Measurements from ENCODE around the gene TNIK.
"Not testable (repeated sequence)": the region's sequence is repeated elsewhere in the genome, so short reads cannot be mapped to it uniquely, and the experiment has no call there.

Gene TNIK

GRCh38 chr3:171248426-171249111, 211.6 kb downstream of the TNIK start:
- no peak for DNase-seq

GRCh38 chr3:171245796-171246765, 214.1 kb downstream of the TNIK start:
- no peak for DNase-seq

DNA sequence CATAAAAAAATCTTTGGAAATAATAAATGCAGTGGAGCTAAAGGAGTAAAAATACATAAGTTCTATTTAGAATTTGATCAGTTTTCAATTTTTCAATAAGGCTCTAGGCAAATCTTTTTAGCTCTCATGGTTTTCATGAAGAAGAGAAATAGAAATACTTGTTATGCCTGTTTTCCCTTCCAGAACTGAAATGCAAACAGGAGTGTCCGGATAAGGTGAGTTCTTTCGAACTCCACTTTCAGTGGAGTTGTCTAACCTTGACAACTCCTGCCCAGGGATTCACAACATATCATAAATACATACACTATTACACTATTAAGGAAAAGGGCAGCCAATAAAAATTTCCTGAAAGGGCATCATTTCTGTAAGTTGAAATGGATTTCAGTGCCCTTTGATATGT, 217.3 kb downstream of the TNIK start:
- DNase-seq = no peak

DNA sequence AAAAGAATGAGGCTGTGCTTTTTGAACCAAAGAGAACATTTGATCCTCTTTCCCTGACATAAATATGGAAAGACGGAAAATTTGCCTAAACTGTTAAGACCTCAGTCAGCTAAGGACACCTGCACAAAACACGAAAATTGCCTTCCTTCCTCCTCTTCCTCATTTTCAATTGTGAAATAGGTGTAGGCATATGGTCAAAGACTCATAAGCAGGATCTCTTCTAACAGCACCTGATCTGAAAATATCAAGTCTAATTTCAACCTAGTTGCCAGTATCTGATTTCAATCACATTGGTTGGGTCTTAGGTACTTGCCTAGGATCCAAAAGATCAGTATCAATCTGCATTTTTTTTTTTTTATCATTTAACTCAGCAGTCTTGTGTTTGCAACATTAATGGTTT, 218.0 kb downstream of the TNIK start:
- DNase-seq = no peak

DNA sequence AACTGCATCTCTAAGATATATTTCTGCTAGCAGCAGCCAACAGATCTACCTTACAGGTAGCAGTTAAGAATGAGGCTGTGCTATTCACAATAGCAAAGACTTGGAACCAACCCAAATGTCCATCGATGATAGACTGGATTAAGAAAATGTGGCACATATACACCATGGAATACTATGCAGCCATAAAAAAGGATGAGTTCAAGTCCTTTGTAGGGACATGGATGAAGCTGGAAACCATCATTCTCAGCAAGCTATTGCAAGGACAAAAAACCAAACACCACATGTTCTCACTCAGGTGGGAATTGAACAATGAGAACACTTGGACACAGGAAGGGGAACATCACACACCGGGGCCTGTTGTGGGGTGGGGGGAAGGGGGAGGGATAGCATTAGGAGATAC, 218.6 kb downstream of the TNIK start:
- DNase-seq = not testable (repeated sequence)

DNA sequence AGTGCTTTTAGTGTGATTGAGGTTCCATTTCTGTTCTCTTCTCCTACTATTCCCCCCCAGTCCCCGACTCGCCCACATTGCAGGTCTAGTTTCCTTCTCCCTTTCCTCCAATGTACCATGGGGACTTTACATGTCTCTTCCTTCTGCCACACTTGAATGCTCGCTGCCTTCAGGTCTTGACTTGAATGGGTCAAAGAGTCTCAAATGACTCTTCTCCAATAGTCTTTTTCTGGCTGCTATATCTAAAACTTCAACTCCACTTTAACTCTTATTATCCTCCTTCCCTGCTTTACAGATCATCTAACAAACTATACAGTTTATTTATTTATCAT, 219.7 kb downstream of the TNIK start:
- DNase-seq = no peak

GRCh38 chr3:171239757-171240503, 220.3 kb downstream of the TNIK start:
- no peak for DNase-seq

DNA sequence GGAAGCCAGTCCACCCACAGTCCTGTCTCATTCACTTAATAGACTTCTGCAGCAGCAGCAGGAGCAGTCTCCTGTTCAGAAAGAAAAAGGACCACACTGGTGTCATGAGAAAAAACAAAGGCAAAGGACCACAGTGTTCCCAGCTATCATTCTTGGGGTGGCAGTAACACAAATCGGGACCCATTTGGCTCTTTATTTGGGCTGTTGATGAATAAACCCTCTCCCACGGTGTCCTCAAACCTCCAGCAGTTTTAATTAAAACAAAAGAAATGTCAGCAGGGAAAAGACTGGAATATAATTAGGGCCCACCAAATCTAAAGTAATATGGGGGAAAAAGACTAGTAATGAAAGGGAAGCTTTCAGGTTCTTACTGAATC, 223.2 kb downstream of the TNIK start:
- DNase-seq = no peak

DNA sequence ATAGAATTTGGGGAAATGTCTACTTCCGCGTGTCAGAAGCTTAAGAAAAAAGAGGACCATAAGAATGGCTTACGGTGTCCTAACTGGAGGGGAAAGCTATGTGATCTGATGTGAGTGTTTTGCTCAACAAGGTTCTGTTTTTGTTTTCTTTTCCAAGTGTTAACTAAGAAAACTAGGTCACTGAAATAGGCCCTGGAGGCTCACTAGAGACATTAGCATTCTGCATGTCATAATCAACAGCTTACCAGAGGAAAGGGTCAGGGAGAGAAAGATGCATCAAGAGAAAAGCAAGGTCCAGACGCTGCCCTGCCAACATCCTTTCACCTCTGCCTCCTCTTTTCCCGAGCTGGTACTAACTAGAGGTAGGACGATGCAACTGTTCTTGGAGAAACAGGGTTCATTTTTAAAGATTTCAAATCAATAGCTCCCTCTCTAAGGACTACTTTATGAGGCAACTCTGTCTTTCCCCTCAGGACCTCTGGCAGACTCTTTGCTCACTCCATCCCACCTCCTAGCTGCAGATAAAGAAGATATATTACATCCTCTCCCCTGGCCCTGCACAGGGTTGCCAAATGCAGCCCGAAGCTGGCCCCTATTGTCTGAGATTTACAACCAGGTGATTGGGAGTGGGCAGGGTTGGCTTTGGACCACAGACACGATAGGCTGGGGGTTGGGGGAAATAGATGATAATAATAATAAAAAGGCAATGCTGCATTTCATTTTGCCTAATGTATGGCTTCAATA, 223.8 kb downstream of the TNIK start:
- no peak for DNase-seq

DNA sequence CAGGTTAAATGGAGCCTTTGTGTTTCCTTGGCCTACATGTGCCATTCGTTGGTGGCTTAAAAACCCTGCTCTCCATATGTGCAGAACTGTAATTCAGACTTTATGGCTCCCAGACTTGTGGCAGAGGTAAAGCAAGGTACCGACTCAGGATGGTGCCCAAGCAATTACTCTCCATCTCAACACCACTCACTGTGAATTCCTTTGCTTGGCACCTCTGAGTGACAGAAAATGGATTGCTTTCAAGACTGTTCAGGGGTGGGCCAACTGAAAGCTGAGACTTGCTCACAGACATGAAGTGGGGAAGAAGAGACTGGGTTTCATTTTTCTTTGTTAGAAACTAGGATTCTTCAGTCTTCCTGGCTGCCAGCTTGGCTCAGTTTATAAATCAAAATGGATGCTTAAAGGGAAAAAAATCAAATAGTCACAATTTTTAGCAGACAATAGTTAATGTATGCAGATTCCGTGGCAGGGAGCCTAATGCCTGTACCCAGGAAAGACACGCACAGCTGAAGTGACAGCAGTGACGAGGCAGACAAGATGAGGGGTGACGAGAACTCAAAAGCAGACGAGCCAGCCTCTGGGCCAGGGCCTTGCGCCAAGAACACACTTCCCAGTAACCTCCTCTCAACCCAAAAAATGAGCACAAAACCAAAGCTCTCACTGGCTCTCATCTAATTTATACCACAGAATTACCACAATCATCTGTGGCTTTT, 225.8 kb downstream of the TNIK start:
- no peak for DNase-seq

DNA sequence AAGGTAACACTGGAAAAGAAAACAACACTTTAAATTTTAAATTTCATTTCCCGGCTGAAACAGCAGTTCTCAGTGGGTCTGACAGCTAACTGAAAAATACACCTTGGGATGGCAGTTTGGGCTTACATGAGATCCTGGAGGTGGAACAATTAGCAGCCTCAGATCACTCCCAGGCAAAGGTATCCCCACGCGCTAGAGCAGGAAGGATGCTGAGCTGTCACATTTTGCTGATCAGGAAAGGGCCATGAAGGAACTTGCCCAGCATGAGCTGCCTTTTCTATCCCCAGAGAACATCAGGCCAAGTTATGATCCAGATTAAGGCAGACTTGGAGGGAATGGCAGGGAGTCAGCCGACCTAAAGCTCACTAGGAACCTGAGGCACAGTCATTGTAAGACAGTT, 228.8 kb downstream of the TNIK start:
- no peak for DNase-seq

DNA sequence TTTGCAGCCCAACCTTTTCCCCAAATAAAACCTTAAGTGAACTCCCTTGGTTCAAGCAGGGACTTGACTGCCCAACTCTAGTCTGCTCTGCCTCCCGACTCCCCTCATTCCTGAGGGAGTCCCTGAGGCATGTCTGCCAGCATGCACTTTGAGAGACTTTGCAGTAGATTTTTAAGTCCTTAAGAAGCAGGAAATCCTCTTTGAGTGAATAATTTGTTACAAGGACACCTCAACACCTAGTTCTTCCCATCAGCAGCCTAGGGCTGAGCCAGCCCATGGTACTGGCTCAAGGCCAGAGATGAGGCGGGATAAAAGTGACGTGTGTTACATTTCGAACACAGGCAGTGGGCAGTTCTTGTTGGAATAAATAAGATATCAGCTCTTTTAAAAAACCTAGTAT, 229.3 kb downstream of the TNIK start:
- no peak for DNase-seq

- no peak for DNase-seq
Observed at GRCh38 chr3:171229173-171229572, 231.0 kb downstream of the TNIK start.

DNA sequence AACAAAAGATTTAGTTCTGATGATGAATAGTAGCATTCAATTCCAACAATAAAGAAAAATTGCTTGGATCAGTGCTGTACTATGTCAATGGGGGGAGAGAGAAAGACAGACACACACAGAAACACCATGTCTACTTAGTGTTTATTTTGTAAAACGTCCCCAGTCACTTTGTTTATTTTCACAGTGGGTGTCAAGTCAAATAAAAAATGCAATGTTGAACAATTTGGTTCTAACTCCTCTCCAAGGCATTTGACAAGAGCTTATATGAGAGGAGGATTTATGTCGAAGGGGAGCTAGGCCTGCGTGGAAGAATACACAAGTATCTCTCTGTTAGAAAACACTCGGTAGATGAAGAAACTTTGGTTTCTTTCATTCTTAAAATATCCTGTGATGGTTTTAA, 232.0 kb downstream of the TNIK start:
- no peak for DNase-seq

DNA sequence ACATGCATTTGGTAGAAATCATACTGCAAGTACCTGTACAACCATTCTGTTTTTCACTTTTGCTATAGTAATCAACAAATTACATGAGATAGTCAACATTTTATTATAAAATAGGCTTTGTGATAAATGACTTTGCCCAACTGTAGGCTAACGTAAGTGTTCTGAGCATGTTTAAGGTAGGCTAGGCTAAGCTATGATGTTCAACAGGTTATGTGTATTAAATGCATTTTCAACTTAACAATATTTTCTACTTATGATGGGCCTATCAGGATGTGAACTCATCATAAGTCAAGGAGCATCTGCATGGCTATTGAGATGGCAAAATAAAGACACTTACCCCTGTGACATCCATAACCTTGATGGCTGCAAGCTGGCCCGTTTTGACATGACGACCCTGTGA, 232.4 kb downstream of the TNIK start:
- no peak for DNase-seq

GRCh38 chr3:171227359-171227758, 232.8 kb downstream of the TNIK start:
- no peak for DNase-seq

GRCh38 chr3:171226794-171227193, 233.4 kb downstream of the TNIK start:
- DNase-seq = no peak

GRCh38 chr3:171225708-171226107, 234.5 kb downstream of the TNIK start:
- no peak for DNase-seq

GRCh38 chr3:171225165-171225564, 235.0 kb downstream of the TNIK start:
- DNase-seq = no peak

DNA sequence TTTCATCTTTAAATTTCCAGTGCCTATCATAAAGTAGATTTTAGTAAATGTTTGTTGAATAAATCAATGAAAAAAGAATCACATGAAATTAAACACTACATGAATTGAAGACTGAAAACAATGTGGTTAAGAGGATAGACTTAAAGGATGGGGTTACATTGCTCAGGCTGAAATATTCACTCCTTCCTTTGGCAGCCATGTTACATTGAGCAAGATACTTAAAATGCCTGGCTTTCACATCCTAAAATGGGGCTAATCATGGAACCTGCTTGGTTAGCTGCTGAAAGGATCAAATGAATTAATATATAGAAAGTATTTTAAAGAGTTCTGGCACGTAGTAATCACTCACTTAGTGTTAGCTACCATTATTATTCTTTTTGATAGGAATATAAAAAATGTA, 236.8 kb downstream of the TNIK start:
- DNase-seq = no peak

DNA sequence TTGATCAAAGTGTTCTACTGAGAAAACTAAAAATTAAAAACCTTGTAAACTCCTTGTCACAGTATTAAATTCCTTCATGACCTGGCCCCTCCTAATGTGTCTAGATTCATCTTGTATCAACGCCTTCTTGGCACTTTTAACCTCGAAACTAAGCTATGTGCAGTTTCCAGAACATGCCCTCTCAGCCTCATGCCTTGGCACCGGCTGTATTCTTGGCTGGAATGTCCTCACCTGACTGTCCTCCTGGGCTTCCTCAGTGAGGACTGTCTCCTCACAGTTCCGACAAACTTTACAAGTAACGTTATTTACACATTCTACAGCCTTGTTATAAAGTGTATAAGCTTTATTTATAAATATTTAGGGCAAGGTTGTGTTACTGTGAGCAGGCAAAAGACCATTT, 237.2 kb downstream of the TNIK start:
- DNase-seq = no peak

GRCh38 chr3:171221597-171221996, 238.6 kb downstream of the TNIK start:
- no peak for DNase-seq
